Activated CD8-positive, alpha-beta T cell treated with anti-CD3 and anti-CD28 coated beads for 36 hours (primary cell): ENCODE measurements around the gene MLLT10. TPM values are rescaled to one million over a fixed set of nuclear protein-coding genes. Genes with fewer than 3 reads are reported as not detected.

Experiments
- ATAC-seq: fragments of 200-7000 bp; cut with Tn5 transposase; one replicate; pipeline ENCODE4 v1.10.0; 2021; ENCODE audit warnings: mild to moderate bottlenecking, moderate library complexity
- CTCF ChIA-PET: fragments of 350-600 bp; sonication (Branson Sonifier 250); formaldehyde crosslinking; loops from one replicate; lab custom pipeline; 2021; ENCODE audit warnings: antibody characterized with exemption; lab: Charles Lee
- POLR2A ChIA-PET: fragments of 350-600 bp; sonication (Branson Sonifier 250); formaldehyde crosslinking; loops from one replicate; lab custom pipeline; 2021; ENCODE audit warnings: antibody characterized with exemption; lab: Charles Lee
- DNase-seq: peaks from one replicate; pipeline ENCODE4 v3.0.0-alpha.2; 2020
- H3K27ac Mint-ChIP-seq: one replicate; pipeline ENCODE4 v1.8.0; 2021; ENCODE audit warnings: mild to moderate bottlenecking, mixed read lengths
- H3K27me3 Mint-ChIP-seq: one replicate; pipeline ENCODE4 v1.8.0; 2021; ENCODE audit warnings: mixed read lengths
- H3K36me3 Mint-ChIP-seq: one replicate; pipeline ENCODE4 v1.8.0; 2021; ENCODE audit warnings: low read depth, mixed read lengths
- H3K4me1 Mint-ChIP-seq: one replicate; pipeline ENCODE4 v1.8.0; 2021; ENCODE audit warnings: low read depth, mixed read lengths
- H3K4me3 Mint-ChIP-seq: one replicate; pipeline ENCODE4 v1.8.0; 2021; ENCODE audit warnings: mild to moderate bottlenecking, moderate library complexity, mixed read lengths
- H3K9me3 Mint-ChIP-seq: one replicate; pipeline ENCODE4 v1.8.0; 2021; ENCODE audit warnings: mixed read lengths
- CTCF ChIP-seq: fragments of 200-600 bp; IDR thresholded peaks from one replicate; pipeline ENCODE4 v1.8.0; 2022; ENCODE audit warnings: antibody characterized with exemption, mild to moderate bottlenecking
- intact Hi-C: fragments of 100-400 bp; cut with micrococcal nuclease; formaldehyde crosslinking; loops from one replicate; pipeline ENCODE4 v1.10.0; 2022
- total RNA-seq, 2 experiments: library from RNA; stranded (reverse); gene quantifications; one replicate each; pipeline ENCODE4 v1.2.3, GENCODE V29; 2021

The MLLT10 gene
- total RNA-seq, 2 experiments from 2014 or later, result 33.9 to 36.4 TPM

GRCh38 chr10:21662635-21663034 lies 128.6 kb downstream of the MLLT10 start:
- Mint-ChIP-seq H3K4me3 (no peak overlapping the region), H3K27me3 (no peaks in the 10 kb centered on the region), H3K27ac (no peak overlapping the region), H3K36me3 (peaks cover 6% of the 10 kb centered on the region), H3K4me1 (peaks cover 30% of the 10 kb centered on the region), H3K9me3 (no peaks in the 10 kb centered on the region)
- ATAC-seq (no peak), DNase-seq (no peak)
- ChIA-PET CTCF (interaction anchor here (0.7 kb wide), 1 partner anchor 9 kb away, joined by 3 read pairs; no protein-coding TSS in a partner anchor), POLR2A (no interaction called here)
- intact Hi-C loops, result no loop called here
- no peak for TF ChIP-seq CTCF

- ChIA-PET POLR2A (no interaction called here), CTCF (no interaction called here)
- intact Hi-C loops, result no loop called here
- no peak overlapping the region for H3K27ac Mint-ChIP-seq
- ATAC-seq (no peak), DNase-seq (no peak)
- no peak for TF ChIP-seq CTCF
- no peaks in the 10 kb centered on the region for H3K27me3 Mint-ChIP-seq
- H3K9me3 Mint-ChIP-seq, result no peaks in the 10 kb centered on the region
- no peak overlapping the region for H3K4me3 Mint-ChIP-seq
- H3K36me3 Mint-ChIP-seq, result peaks cover 12% of the 10 kb centered on the region
- H3K4me1 Mint-ChIP-seq, result peaks cover 14% of the 10 kb centered on the region
Observed at GRCh38 chr10:21668831-21669230, 134.8 kb downstream of the MLLT10 start.

GRCh38 chr10:21670391-21670790 lies 136.4 kb downstream of the MLLT10 start:
- H3K9me3 Mint-ChIP-seq, result no peaks in the 10 kb centered on the region
- DNase-seq (no peak), ATAC-seq (no peak)
- no peak overlapping the region for H3K4me3 Mint-ChIP-seq
- TF ChIP-seq CTCF, result no peak
- H3K27ac Mint-ChIP-seq, result no peak overlapping the region
- ChIA-PET CTCF (interaction anchor here (0.9 kb wide), 1 partner anchor 17 kb away, joined by 4 read pairs; no protein-coding TSS in a partner anchor), POLR2A (no interaction called here)
- peaks cover 14% of the 10 kb centered on the region for H3K4me1 Mint-ChIP-seq
- H3K36me3 Mint-ChIP-seq, result peaks cover 15% of the 10 kb centered on the region
- no peaks in the 10 kb centered on the region for H3K27me3 Mint-ChIP-seq
- intact Hi-C loops, result no loop called here

- CTCF ChIA-PET, result no interaction called here
- no peaks in the 10 kb centered on the region for H3K9me3 Mint-ChIP-seq
- H3K4me3 Mint-ChIP-seq, result no peak overlapping the region
- H3K27me3 Mint-ChIP-seq, result no peaks in the 10 kb centered on the region
- H3K27ac Mint-ChIP-seq, result no peak overlapping the region
- DNase-seq (no peak), ATAC-seq (no peak)
- intact Hi-C loops, result no loop called here
- H3K4me1 Mint-ChIP-seq, result peaks cover 8% of the 10 kb centered on the region
- peaks cover 12% of the 10 kb centered on the region for H3K36me3 Mint-ChIP-seq
- no peak for TF ChIP-seq CTCF
- POLR2A ChIA-PET, result no interaction called here
Observed at GRCh38 chr10:21673668-21674067, 139.6 kb downstream of the MLLT10 start.

GRCh38 chr10:21675157-21675796 lies 141.2 kb downstream of the MLLT10 start:
- ChIA-PET POLR2A (no interaction called here), CTCF (interaction anchor here (0.7 to 1.1 kb wide), 3 partner anchors 9 to 57 kb away, joined by 3 to 5 read pairs (median 3); no protein-coding TSS in a partner anchor)
- Mint-ChIP-seq H3K4me1 (peaks cover 8% of the 10 kb centered on the region), H3K36me3 (peaks cover 11% of the 10 kb centered on the region), H3K9me3 (no peaks in the 10 kb centered on the region), H3K27me3 (no peaks in the 10 kb centered on the region), H3K4me3 (no peak overlapping the region), H3K27ac (no peak overlapping the region)
- intact Hi-C loops, result no loop called here
- DNase-seq (peak; percentile 55), ATAC-seq (peak; percentile 69)
- peak; percentile 75 for TF ChIP-seq CTCF
